IMR-90 (cell line): ENCODE results near the gene APOF. TPM values are rescaled to one million over a fixed set of nuclear protein-coding genes. Genes with fewer than 3 reads are reported as not detected.
A peak's percentile ranks its signal among the peaks of the same experiment; 100 is the strongest.

ENCODE experiments used
- ATAC-seq: fragments of 200-7000 bp; cut with Tn5 transposase; 2 replicates; pipeline ENCODE4 v1.9.1; 2020; ENCODE audit warnings: low read depth, mild to moderate bottlenecking, moderate library complexity
- BruUV-seq: library from RNA; stranded (reverse); fragments of 400-500 nt; replicated peaks from 2 replicates; lab custom pipeline; 2021; lab: Mats Ljungman, UMichigan
- CTCF ChIA-PET: fragments of 300-600 bp; formaldehyde crosslinking; extraction: SDS; loops from one replicate; lab custom pipeline; 2021; ENCODE audit warnings: antibody characterized with exemption; lab: Yijun Ruan, JAX
- POLR2A ChIA-PET: fragments of 300-600 bp; sonication (Branson Sonifier 250); formaldehyde crosslinking; loops from one replicate; lab custom pipeline; 2022; ENCODE audit warnings: antibody characterized with exemption; ENCODE audit not compliant: unreplicated experiment; lab: Charles Lee
- DNase-seq: peaks from one replicate; pipeline ENCODE4 v3.0.0; 2013
- H2AFZ ChIP-seq: replicated peaks from 2 replicates; pipeline ENCODE3; 2013; ENCODE audit warnings: low read length, mild to moderate bottlenecking; ENCODE audit not compliant: poor library complexity
- H2AK5ac ChIP-seq: 2 replicates; pipeline ENCODE4 v1.6.1; 2013; ENCODE audit warnings: low read depth, low read length, inconsistent platforms
- H2AK9ac ChIP-seq: replicated peaks from 2 replicates; pipeline ENCODE3; 2013; ENCODE audit warnings: mild to moderate bottlenecking, low read depth, low read length, moderate library complexity; ENCODE audit not compliant: poor library complexity
- H2BK120ac ChIP-seq: 2 replicates; pipeline ENCODE4 v1.6.1; 2013; ENCODE audit warnings: low read depth, low read length, inconsistent platforms
- H2BK15ac ChIP-seq: 3 replicates; pipeline ENCODE4 v1.6.1; 2013; ENCODE audit warnings: low read depth, low read length, inconsistent platforms
- H2BK20ac ChIP-seq: 2 replicates; pipeline ENCODE4 v1.6.1; 2013; ENCODE audit warnings: low read depth, mild to moderate bottlenecking, inconsistent platforms, low read length, moderate library complexity
- H2BK5ac ChIP-seq: 2 replicates; pipeline ENCODE4 v1.6.1; 2013; ENCODE audit warnings: mild to moderate bottlenecking, low read depth, low read length, inconsistent platforms; ENCODE audit not compliant: poor library complexity, severe bottlenecking
- H3K14ac ChIP-seq: replicated peaks from 2 replicates; pipeline ENCODE4 v1.6.1; 2013; ENCODE audit warnings: low read depth, low read length, inconsistent platforms
- H3K18ac ChIP-seq: 2 replicates; pipeline ENCODE4 v1.6.1; 2013; ENCODE audit warnings: low read depth, low read length, control low read depth
- H3K23ac ChIP-seq: 2 replicates; pipeline ENCODE4 v1.6.1; 2013; ENCODE audit warnings: low read depth, low read length, inconsistent platforms
- H3K27ac ChIP-seq: 2 replicates; pipeline ENCODE4 v1.5.1; 2013; ENCODE audit warnings: mild to moderate bottlenecking, control low read depth, low read length; ENCODE audit not compliant: insufficient read depth
- H3K27me3 ChIP-seq: 2 replicates; pipeline ENCODE4 v1.6.1; 2013; ENCODE audit warnings: low read length; ENCODE audit not compliant: control insufficient read depth, insufficient read depth
- H3K36me3 ChIP-seq: 2 replicates; pipeline ENCODE4 v1.6.1; 2013; ENCODE audit warnings: low read length, mixed read lengths; ENCODE audit not compliant: control insufficient read depth, insufficient read depth
- H3K4ac ChIP-seq: 2 replicates; pipeline ENCODE4 v1.6.1; 2013; ENCODE audit warnings: low read depth, low read length, inconsistent platforms
- H3K4me1 ChIP-seq: 2 replicates; pipeline ENCODE4 v1.6.1; 2013; ENCODE audit warnings: low read length, mixed read lengths; ENCODE audit not compliant: control insufficient read depth, insufficient read depth
- H3K4me2 ChIP-seq: 2 replicates; pipeline ENCODE4 v1.6.1; 2013; ENCODE audit warnings: low read depth, mild to moderate bottlenecking, control low read depth, low read length, moderate library complexity
- H3K4me3 ChIP-seq: 2 replicates; pipeline ENCODE4 v1.5.1; 2013; ENCODE audit warnings: low read depth, mild to moderate bottlenecking, control low read depth, low read length, moderate library complexity; ENCODE audit not compliant: insufficient read depth
- H3K56ac ChIP-seq: 2 replicates; pipeline ENCODE4 v1.6.1; 2013; ENCODE audit warnings: low read length, inconsistent platforms; ENCODE audit not compliant: insufficient read depth; ENCODE audit errors: extremely low read depth
- H3K79me1 ChIP-seq, 2 experiments: 2 replicates each; pipeline ENCODE4 v1.6.1; 2013; ENCODE audit warnings: low read length in 2 of 2, inconsistent platforms in 1 of 2, low read depth in 1 of 2
- H3K9ac ChIP-seq: 2 replicates; pipeline ENCODE4 v1.6.1; 2013; ENCODE audit warnings: low read depth, low read length, control low read depth
- H3K9me1 ChIP-seq: 2 replicates; pipeline ENCODE4 v1.6.1; 2013; ENCODE audit warnings: low read length, inconsistent platforms; ENCODE audit not compliant: insufficient read depth
- H3K9me3 ChIP-seq: 2 replicates; pipeline ENCODE4 v1.6.1; 2013; ENCODE audit warnings: low read length; ENCODE audit not compliant: control insufficient read depth, insufficient read depth
- H4K20me1 ChIP-seq: 2 replicates; pipeline ENCODE4 v1.6.1; 2013; ENCODE audit warnings: low read length, inconsistent platforms; ENCODE audit not compliant: insufficient read depth
- H4K5ac ChIP-seq: 2 replicates; pipeline ENCODE4 v1.6.1; 2013; ENCODE audit warnings: mild to moderate bottlenecking, low read depth, low read length, control low read depth
- H4K8ac ChIP-seq, 2 experiments: 2 replicates each; pipeline ENCODE4 v1.6.1; 2013; ENCODE audit warnings: low read depth in 2 of 2, low read length in 2 of 2, control low read depth in 1 of 2, inconsistent platforms in 1 of 2
- H4K91ac ChIP-seq: 2 replicates; pipeline ENCODE4 v1.6.1; 2013; ENCODE audit warnings: low read depth, low read length, inconsistent platforms; ENCODE audit not compliant: insufficient read depth
- CEBPB ChIP-seq: IDR thresholded peaks from 2 replicates; pipeline ENCODE4 v1.6.1; 2012; ENCODE audit warnings: low read depth, low read length, improper control_type of control experiment
- CHD1 ChIP-seq: IDR thresholded peaks from 2 replicates; pipeline ENCODE4 v1.6.1; 2012; ENCODE audit warnings: low read depth, low read length, improper control_type of control experiment
- FOS ChIP-seq: fragments of 150-350 bp; IDR thresholded peaks from 2 replicates; pipeline ENCODE4 v1.6.1; 2016; ENCODE audit warnings: low read depth, low read length
- MAFK ChIP-seq: IDR thresholded peaks from 2 replicates; pipeline ENCODE4 v1.6.1; 2012; ENCODE audit warnings: low read depth, low read length, improper control_type of control experiment
- MAZ ChIP-seq: IDR thresholded peaks from 2 replicates; pipeline ENCODE4 v1.6.1; 2012; ENCODE audit warnings: low read depth, mild to moderate bottlenecking, low read length, improper control_type of control experiment, moderate library complexity, borderline replicate concordance
- MXI1 ChIP-seq: IDR thresholded peaks from 2 replicates; pipeline ENCODE4 v1.6.1; 2012; ENCODE audit warnings: low read depth, mild to moderate bottlenecking, low read length, moderate library complexity, borderline replicate concordance
- NFE2L2 ChIP-seq: fragments of 150-350 bp; IDR thresholded peaks from 2 replicates; pipeline ENCODE4 v1.6.1; 2016; ENCODE audit warnings: low read depth, mild to moderate bottlenecking, low read length
- POLR2A ChIP-seq: IDR thresholded peaks from 2 replicates; pipeline ENCODE4 v1.6.1; 2012; ENCODE audit warnings: mild to moderate bottlenecking, low read depth, low read length
- RAD21 ChIP-seq: IDR thresholded peaks from 2 replicates; pipeline ENCODE4 v1.6.1; 2012; ENCODE audit warnings: low read length, improper control_type of control experiment
- SMC3 ChIP-seq: fragments of 150-350 bp; IDR thresholded peaks from 2 replicates; pipeline ENCODE4 v1.6.1; 2016; ENCODE audit warnings: low read depth, mild to moderate bottlenecking, antibody characterized with exemption, low read length, moderate library complexity
- WGBS, 2 experiments: methylation state at CpG; one replicate each; pipeline versions ENCODE4 v1.1.5 to v1.1.7; 2013; ENCODE audit warnings: missing lambda C conversion rate in 2 of 2; ENCODE audit not compliant: insufficient read length in 1 of 2; ENCODE audit errors: extremely low coverage in 2 of 2; 5-methylcytosine and 5-hydroxymethylcytosine counted together
- dilution Hi-C: fragments of 300-500 bp; cut with HindIII; formaldehyde crosslinking; loops from one replicate; pipeline ENCODE4 v1.14.3; 2018; ENCODE audit warnings: low sequenced_read_pairs; ENCODE audit not compliant: unreplicated experiment
- in situ Hi-C: fragments of 300-500 bp; cut with MboI; formaldehyde crosslinking; loops from 3 replicates; pipeline ENCODE4 v1.14.3; 2019; ENCODE audit warnings: low sequenced_read_pairs, inconsistent platforms, mixed read lengths
- intact Hi-C: fragments of 100-400 bp; cut with micrococcal nuclease; formaldehyde crosslinking; loops from 2 replicates; pipeline ENCODE4 v1.10.0; 2022
- polyA plus RNA-seq, 3 experiments: library from polyadenylated mRNA; depleted of rRNA; stranded (reverse); fragments of >200 nt; gene quantifications; 2 replicates each; pipeline ENCODE4 v1.2.3, GENCODE V29; 2012; ENCODE audit warnings: low replicate concordance in 1 of 3
- total RNA-seq: library from RNA; depleted of rRNA; stranded (reverse); fragments of >200 nt; gene quantifications from 2 replicates; pipeline ENCODE4 v1.2.3, GENCODE V29; 2012
- TF ChIP-seq, protein P1 (sequence below): conservative IDR thresholded peaks from 2 replicates; pipeline ENCODE4 v1.5.1; 2012; ENCODE audit warnings: mild to moderate bottlenecking, low read depth, low read length, improper control_type of control experiment
- TF ChIP-seq, protein P2 (sequence below): fragments of 150-350 bp; IDR thresholded peaks from 2 replicates; pipeline ENCODE4 v1.6.1; 2016; ENCODE audit warnings: low read depth, mild to moderate bottlenecking, low read length, moderate library complexity, borderline replicate concordance

APOF gene
- total and polyA plus RNA-seq, 2 of the 4 experiments (the other 2 are of a cell fraction) = not detected

DNA sequence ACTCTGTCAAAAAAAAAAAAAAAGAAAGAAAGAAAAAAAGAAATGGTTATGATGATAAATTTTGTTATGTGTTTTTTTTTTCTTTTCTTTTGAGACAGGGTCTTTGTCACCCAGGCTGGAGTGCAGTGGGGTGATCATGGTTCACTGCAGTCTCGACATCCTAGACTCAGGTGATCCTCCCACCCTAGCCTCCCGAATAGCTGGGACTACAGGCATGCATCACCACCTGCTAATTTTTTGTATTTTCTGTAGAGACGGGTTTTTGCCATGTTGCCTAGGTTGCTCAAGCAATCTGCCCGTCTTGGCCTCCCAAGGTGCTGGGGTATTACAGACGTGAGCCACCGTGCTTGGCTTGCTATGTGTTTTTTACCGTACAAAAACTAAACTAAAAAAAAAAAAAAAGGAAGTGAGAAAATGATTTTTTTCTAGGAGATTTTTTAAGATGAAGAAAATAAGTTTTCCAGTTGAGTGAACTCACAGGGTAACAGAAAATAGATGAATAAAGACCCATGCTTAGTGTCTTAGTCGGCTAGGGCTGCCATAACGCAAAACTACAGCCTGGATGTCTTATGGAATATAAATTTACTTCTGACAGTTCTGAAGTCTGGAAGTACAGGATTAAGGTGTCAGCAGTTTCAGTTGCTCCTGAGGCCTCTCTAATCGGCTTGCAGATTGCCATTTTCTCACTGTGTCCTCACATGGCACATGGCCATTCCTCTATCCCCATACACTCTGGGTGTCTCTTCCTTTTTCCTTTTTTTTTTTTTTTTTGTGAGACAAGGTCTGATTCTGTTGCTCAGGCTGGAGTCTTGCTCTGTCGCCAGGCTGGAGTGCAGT lies 13.2 kb upstream of the APOF start (continued):
- TF ChIP-seq MAZ = no peak

DNA sequence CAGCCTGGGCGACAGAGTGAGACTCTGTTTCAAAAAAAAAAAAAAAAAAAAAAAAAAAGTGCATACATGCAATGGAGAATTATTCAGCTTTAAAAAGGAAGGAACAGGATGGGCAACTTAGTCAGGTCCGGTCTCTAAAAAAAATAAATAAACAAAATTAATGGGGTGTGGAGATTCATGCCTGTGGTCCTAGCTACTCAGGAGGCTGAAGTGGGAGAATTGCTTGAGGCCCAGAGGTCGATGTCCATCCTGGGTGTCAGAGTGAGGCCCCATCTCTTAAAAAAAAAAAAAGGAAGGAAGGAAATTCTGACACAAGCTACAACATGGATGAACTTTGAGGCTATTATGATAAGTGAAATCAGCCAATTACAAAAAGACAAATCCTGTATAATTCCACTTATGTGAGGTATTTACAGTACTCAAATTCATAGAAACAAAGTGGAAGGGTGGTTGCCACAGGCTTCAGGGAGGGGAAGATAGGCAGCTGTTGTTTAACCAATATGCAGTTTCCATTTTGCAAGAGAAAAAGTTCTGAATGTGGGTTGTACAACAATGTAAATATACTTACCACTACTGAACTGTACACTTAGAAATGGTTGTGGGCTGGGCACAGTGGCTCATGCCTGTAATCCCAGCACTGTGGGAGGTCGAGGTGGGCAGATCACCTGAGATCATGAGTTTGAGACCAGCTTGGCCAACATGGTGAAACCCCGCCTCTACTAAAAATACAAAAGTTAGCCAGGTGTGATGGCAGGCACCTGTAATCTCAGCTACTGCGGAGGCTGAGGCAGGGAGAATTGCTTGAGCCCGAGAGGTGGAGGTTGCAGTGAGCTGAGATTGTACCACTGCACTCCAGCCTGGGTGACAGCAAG lies 12.3 kb upstream of the APOF start:
- WGBS, 2 experiments = 83% methylated on average over 1 of the region's 7 CpGs; no CpG with 5 or more reads in 1 of the 2 experiments
- H3K56ac ChIP-seq = no peak overlapping the region
- TF ChIP-seq RAD21 (no peak), FOS (no peak), NFE2L2 (no peak), MXI1 (no peak), CHD1 (no peak), SMC3 (no peak), POLR2A (no peak), CEBPB (no peak), MAFK (no peak)
- TF ChIP-seq, protein P1, sequence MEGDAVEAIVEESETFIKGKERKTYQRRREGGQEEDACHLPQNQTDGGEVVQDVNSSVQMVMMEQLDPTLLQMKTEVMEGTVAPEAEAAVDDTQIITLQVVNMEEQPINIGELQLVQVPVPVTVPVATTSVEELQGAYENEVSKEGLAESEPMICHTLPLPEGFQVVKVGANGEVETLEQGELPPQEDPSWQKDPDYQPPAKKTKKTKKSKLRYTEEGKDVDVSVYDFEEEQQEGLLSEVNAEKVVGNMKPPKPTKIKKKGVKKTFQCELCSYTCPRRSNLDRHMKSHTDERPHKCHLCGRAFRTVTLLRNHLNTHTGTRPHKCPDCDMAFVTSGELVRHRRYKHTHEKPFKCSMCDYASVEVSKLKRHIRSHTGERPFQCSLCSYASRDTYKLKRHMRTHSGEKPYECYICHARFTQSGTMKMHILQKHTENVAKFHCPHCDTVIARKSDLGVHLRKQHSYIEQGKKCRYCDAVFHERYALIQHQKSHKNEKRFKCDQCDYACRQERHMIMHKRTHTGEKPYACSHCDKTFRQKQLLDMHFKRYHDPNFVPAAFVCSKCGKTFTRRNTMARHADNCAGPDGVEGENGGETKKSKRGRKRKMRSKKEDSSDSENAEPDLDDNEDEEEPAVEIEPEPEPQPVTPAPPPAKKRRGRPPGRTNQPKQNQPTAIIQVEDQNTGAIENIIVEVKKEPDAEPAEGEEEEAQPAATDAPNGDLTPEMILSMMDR = no peak
- TF ChIP-seq, protein P2, sequence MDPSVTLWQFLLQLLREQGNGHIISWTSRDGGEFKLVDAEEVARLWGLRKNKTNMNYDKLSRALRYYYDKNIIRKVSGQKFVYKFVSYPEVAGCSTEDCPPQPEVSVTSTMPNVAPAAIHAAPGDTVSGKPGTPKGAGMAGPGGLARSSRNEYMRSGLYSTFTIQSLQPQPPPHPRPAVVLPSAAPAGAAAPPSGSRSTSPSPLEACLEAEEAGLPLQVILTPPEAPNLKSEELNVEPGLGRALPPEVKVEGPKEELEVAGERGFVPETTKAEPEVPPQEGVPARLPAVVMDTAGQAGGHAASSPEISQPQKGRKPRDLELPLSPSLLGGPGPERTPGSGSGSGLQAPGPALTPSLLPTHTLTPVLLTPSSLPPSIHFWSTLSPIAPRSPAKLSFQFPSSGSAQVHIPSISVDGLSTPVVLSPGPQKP = no peak

More for the DNA sequence above, 12.3 kb upstream of the APOF start:
- Histone ChIP-seq H3K27ac (no peak overlapping the region), H4K5ac (no peak overlapping the region), H3K4ac (no peak overlapping the region), H4K91ac (no peak overlapping the region), H2BK120ac (no peak overlapping the region), H3K9me1 (no peaks in the 10 kb centered on the region), H3K14ac (no peak overlapping the region), H3K4me2 (no peak overlapping the region), H2BK5ac (no peak overlapping the region), H3K4me1 (no peaks in the 10 kb centered on the region), H2BK20ac (no peak overlapping the region), H2AK9ac (no peak overlapping the region), H3K27me3 (no peaks in the 10 kb centered on the region; the same call in 1 of the 2 replicates), H3K9me3 (no peaks in the 10 kb centered on the region), H2AK5ac (no peak overlapping the region), H3K36me3 (no peaks in the 10 kb centered on the region), H3K9ac (no peak overlapping the region), H3K79me1 (no peaks in the 10 kb centered on the region), H3K23ac (no peak overlapping the region), H3K18ac (no peak overlapping the region), H2AFZ (no peak overlapping the region), H3K4me3 (no peak overlapping the region), H4K20me1 (no peaks in the 10 kb centered on the region), H2BK15ac (no peak overlapping the region), H4K8ac (no peak overlapping the region)
- ATAC-seq (no peak; the same call in 1 of the 2 replicates), DNase-seq (peak; percentile 9)
- ChIA-PET POLR2A (no interaction called here), CTCF (interaction anchor here (0.6 kb wide), 2 partner anchors 12 to 25 kb away, joined by 5 to 6 read pairs; no protein-coding TSS in a partner anchor)
- in situ Hi-C loops = no loop called here
- intact Hi-C loops = loop anchor here (5.0 kb wide), 1 partner anchor 87 kb away; no protein-coding TSS in a partner anchor
- no TSS peak for BruUV-seq
- dilution Hi-C loops = no loop called here
